ENCODE results near the gene PLCL2. TPM values are rescaled to one million over a fixed set of nuclear protein-coding genes. Genes with fewer than 3 reads are reported as not detected.

The PLCL2 gene
- total and polyA plus RNA-seq, 4 donors = 1.0 to 16.7 (median 7.1) TPM

- H3K4me3 ChIP-seq = no peak overlapping the region
- H3K27ac ChIP-seq (ENCODE audit: low read depth in 1 of 2, low read length in 1 of 2) = peak overlapping the region in 1 of 2 donors; percentile 68
- H3K9me3 ChIP-seq (ENCODE audit: control insufficient read depth in 4 of 4, insufficient read depth in 3 of 4, low read length in 3 of 4) = no peaks in the 10 kb centered on the region
- peaks cover 0 to 19% (median 5%) of the 10 kb centered on the region in 5 donors for H3K4me1 ChIP-seq (ENCODE audit: control insufficient read depth in 5 of 5, insufficient read depth in 5 of 5, low read length in 5 of 5)
- 76 to 84% methylated on average over 11 of the region's 11 CpGs for WGBS, 2 donors
- TF ChIP-seq, protein P1, sequence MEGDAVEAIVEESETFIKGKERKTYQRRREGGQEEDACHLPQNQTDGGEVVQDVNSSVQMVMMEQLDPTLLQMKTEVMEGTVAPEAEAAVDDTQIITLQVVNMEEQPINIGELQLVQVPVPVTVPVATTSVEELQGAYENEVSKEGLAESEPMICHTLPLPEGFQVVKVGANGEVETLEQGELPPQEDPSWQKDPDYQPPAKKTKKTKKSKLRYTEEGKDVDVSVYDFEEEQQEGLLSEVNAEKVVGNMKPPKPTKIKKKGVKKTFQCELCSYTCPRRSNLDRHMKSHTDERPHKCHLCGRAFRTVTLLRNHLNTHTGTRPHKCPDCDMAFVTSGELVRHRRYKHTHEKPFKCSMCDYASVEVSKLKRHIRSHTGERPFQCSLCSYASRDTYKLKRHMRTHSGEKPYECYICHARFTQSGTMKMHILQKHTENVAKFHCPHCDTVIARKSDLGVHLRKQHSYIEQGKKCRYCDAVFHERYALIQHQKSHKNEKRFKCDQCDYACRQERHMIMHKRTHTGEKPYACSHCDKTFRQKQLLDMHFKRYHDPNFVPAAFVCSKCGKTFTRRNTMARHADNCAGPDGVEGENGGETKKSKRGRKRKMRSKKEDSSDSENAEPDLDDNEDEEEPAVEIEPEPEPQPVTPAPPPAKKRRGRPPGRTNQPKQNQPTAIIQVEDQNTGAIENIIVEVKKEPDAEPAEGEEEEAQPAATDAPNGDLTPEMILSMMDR (IDR thresholded peaks at IDR 0.05; ENCODE audit: control extremely low read depth, extremely low read depth) = no peak
- ATAC-seq (ENCODE audit: insufficient read depth, low FRiP score) (no peak), DNase-seq (no peak)
- H3K27me3 ChIP-seq (ENCODE audit: control insufficient read depth in 3 of 3, insufficient read depth in 3 of 3, low read length in 2 of 3) = no peaks in the 10 kb centered on the region
- no peaks in the 10 kb centered on the region for H3K36me3 ChIP-seq (ENCODE audit: control insufficient read depth in 4 of 4, insufficient read depth in 4 of 4, low read length in 4 of 4)
- H3K9ac ChIP-seq (ENCODE audit: insufficient read depth in 1 of 2, low read length in 2 of 2) = no peak overlapping the region
These were observed 12.6 kb downstream of the PLCL2 start for GRCh38 chr3:16897254-16897926.

- DNase-seq (no peak), ATAC-seq (ENCODE audit: insufficient read depth, low FRiP score) (no peak)
- Histone ChIP-seq H3K27ac (ENCODE audit: low read depth in 1 of 2, low read length in 1 of 2) (peak overlapping the region in 1 of 2 donors; percentile 68), H3K9ac (ENCODE audit: insufficient read depth in 1 of 2, low read length in 2 of 2) (no peak overlapping the region), H3K27me3 (ENCODE audit: control insufficient read depth in 3 of 3, insufficient read depth in 3 of 3, low read length in 2 of 3) (no peaks in the 10 kb centered on the region), H3K4me3 (no peak overlapping the region), H3K4me1 (ENCODE audit: control insufficient read depth in 5 of 5, insufficient read depth in 5 of 5, low read length in 5 of 5) (peaks cover 0 to 16% (median 7%) of the 10 kb centered on the region in 5 donors), H3K9me3 (ENCODE audit: control insufficient read depth in 4 of 4, insufficient read depth in 3 of 4, low read length in 3 of 4) (no peaks in the 10 kb centered on the region), H3K36me3 (ENCODE audit: control insufficient read depth in 4 of 4, insufficient read depth in 4 of 4, low read length in 4 of 4) (no peaks in the 10 kb centered on the region)
- TF ChIP-seq, protein P1 (IDR thresholded peaks at IDR 0.05; ENCODE audit: control extremely low read depth, extremely low read depth) = no peak
- 94 to 96% methylated on average over 7 of the region's 7 CpGs for WGBS, 2 donors
These were observed 14.0 kb downstream of the PLCL2 start for GRCh38 chr3:16898595-16899395.

- Histone ChIP-seq H3K27ac (ENCODE audit: low read depth in 1 of 2, low read length in 1 of 2) (peak overlapping the region in 1 of 2 donors; percentile 67), H3K36me3 (ENCODE audit: control insufficient read depth in 4 of 4, insufficient read depth in 4 of 4, low read length in 4 of 4) (no peaks in the 10 kb centered on the region), H3K9me3 (ENCODE audit: control insufficient read depth in 4 of 4, insufficient read depth in 3 of 4, low read length in 3 of 4) (no peaks in the 10 kb centered on the region), H3K27me3 (ENCODE audit: control insufficient read depth in 3 of 3, insufficient read depth in 3 of 3, low read length in 2 of 3) (no peaks in the 10 kb centered on the region), H3K9ac (ENCODE audit: insufficient read depth in 1 of 2, low read length in 2 of 2) (no peak overlapping the region), H3K4me1 (ENCODE audit: control insufficient read depth in 5 of 5, insufficient read depth in 5 of 5, low read length in 5 of 5) (peaks cover 0 to 23% (median 7%) of the 10 kb centered on the region in 5 donors), H3K4me3 (no peak overlapping the region)
- WGBS, 2 donors = 66 to 70% methylated on average over 1 of the region's 1 CpG
- DNase-seq (no peak), ATAC-seq (ENCODE audit: insufficient read depth, low FRiP score) (no peak)
- TF ChIP-seq, protein P1 (IDR thresholded peaks at IDR 0.05; ENCODE audit: control extremely low read depth, extremely low read depth) = no peak
These were observed 15.2 kb downstream of the PLCL2 start for GRCh38 chr3:16899919-16900318.
